Measurements from ENCODE around the gene PAX7.

The PAX7 gene

DNA sequence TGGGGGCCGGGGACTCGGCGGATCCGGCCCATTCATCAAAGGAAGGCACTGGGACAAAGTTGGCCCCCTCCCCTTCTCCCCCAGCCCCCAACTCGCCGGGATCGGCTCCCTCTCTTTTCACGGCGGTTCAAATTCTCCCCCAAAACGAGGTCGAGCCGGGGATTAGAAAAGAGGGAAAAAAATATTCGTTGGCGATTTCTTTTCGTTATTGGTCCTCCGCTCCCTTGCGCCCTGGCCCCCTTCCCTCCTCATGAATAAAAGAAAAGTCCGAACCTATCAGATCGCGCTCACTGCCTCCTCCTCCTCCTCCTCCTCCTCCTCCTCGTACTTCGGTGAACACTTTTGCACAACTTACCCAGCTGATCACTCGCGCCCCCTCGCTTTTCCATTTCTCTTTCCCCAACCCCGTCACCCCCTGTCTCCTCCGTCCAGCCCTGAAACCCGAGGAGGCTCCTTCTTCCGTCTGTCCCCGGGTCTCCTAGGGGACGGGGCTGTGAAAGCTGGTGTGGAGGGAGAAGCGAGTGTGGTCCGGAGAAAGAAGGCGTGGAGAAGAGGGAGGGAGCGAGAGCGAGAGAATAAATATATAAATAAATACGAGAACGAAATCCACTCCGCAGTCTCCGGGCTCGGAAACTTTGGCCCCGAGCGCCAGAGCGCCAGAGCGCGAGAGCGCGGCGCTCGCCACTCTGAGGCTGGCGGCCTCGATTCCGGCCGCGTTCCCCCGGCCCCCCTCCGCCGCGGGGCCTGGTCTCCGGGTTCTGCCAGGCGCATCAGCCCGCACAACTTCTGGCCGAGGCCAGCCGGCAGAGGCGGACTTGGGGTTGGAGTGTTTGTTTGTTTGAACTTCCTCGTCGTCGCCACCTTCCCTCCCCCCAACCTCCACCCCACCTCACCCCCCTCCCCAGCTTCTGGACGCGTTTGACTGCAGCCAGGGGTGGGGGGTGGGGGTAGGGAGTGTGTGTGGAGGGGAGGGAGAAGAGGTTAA, at the start of gene PAX7:
TSS of gene PAX7 (plus strand) at position 336 of the 985 bp plus-strand sequence. CDS start 758 bp downstream, outside the sequence.
- no peak for TF ChIP-seq CTCF (IDR thresholded peaks at IDR 0.05)

DNA sequence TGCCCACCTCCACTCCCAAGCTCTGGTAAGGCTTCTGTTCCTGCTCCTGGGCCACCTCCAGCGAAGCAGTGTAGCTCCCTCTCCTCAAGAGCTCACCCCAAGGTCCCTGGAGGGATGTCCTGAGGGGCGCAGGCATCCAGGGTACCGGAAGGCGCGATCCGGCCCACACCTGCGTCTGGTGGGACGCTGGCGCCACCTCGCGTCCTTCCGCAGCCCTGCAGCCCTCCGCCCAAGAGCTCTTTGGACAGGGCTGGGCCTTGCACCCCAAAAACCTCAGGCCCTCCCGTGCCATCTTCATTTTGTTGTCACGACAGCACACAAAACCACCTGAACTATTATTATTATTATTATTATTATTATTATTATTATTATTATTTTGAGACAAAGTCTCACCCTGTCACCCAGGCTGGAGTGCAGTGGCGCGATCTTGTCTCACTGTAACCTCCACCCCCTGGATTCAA, 49.2 kb upstream of the PAX7 start:
- peak; percentile 63 for TF ChIP-seq CTCF (IDR thresholded peaks at IDR 0.05)

GRCh38 chr1:18582890-18583289, 47.8 kb upstream of the PAX7 start:
- TF ChIP-seq CTCF (IDR thresholded peaks at IDR 0.05), result no peak

DNA sequence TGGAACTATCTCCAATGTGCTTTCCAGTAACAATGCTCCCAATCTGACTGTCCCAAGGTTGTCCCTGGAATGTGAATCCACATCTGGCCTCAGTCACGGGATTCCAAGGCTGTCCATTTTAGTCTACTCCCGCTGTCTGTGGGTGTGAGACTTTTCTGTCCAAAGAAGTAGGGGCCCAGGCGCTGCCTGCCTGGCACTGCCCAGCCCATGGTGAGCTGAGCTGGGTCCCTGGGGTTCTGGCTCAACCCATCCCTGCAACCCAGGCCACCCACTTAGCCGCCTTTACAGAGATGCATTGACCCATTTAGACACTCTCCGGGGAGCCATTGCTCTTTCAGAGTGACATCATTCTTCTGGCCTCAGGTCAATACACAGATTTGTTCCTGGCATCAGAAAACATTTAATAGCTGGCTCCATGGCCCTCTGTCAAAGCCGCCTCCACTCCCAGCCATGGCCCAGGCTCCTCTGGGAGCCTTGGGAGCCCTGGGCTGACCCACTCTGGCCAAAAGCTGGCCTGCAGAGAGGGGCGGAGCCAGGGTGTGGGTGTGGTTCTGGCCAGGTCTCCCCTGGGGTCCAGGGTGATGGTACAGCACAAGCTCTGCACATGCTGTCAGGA, 47.2 kb upstream of the PAX7 start:
- TF ChIP-seq CTCF (IDR thresholded peaks at IDR 0.05), result no peak

DNA sequence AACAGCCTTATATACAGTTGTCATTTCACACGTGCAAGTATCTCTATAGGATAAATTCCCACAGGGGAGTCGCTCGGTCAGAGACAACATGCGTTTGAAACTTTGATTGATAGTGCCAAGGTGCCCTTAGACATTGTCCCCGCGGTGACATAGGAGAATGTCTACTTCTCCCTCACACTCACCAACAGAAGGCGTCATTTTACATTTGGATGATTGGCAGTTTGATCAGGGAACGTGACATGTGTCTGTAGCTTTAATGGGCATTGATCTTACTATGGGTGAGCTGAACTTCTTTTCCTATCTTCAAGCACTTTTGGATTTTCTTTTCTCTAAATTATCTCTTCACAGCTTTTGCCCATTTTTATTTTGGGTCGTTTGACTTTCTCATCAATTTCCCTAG, 42.6 kb upstream of the PAX7 start:
- no peak for TF ChIP-seq CTCF (IDR thresholded peaks at IDR 0.05)

DNA sequence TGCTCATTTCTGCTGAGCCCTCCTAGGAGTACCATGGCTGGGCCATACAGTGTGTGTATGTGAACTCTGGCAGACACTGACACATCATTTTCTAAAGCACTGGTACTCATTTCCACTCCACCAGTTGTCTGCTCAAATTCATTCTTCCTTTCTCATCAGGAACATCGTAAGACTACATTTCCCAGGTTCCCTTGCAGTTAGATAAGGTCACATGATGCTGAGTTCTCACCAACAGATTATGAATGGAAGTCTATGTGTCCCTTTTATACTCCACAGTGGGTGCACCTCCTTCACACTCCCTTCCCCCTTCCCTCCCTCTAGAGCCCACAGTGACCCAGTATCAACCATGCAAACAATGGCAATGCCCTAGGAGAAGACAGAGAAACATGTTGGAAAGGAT, 38.3 kb upstream of the PAX7 start:
- TF ChIP-seq CTCF (IDR thresholded peaks at IDR 0.05), result no peak

DNA sequence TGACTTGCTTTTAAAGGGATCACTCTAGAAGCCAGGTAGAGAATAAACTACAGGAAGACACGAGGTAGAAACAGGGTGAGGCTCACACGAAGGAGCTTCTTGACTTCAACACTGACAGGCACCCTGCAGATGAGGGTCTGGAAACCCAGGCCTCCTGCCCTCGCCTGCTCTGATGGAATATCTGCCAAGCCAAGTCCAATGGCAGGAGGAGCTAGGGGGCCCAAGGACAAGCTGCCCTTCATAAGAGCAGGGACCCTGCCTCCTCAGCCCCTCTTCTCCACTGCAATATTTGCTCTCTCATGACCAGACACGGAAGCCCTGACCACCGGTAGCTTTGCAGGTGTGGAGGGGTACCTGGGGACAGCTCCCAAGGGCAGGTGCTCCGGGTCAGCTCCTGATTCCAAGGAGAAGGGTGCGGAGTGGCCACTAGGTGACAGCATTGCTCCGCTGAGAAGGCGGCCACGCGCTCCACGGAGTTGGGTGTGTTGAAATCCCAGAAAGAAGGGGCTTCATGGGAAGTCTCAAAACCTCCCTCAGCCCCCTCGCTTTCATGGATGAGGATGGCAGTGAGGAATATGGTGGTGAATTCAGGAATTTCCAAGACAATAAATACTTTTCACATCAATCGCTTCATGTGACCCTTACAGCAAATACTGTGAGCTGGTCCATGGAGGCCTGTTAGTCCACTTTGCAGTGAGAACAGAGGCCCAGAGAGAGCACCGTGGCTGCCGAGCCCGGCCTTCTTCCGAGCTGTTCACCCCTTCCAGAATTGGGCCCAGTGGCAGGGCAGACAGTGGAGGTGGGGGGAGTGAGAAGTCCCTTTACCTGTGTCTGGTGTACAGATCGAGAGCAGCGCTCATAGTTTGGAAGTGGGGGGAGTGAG, 33.2 kb upstream of the PAX7 start:
- TF ChIP-seq CTCF (IDR thresholded peaks at IDR 0.05), result peak; percentile 75

Data from LNCAP (cell line).